Thymus (tissue), 11 donors: ENCODE results near the gene PLD3. TPM values are rescaled to one million over a fixed set of nuclear protein-coding genes. Genes with fewer than 3 reads are reported as not detected.

Experiments used
- DNase-seq, 9 donors: peaks; one replicate each; pipeline ENCODE4 v3.0.0-alpha.2; 2013; ENCODE audit warnings: low spot score in 9 of 9, low read depth in 6 of 9, missing footprints in 1 of 9
- H3K27ac ChIP-seq, 2 donors: one replicate each; pipeline ENCODE4 v1.5.1; 2013; ENCODE audit warnings: control low read depth in 1 of 2, low read depth in 1 of 2, low read length in 1 of 2, mild to moderate bottlenecking in 1 of 2, moderate library complexity in 1 of 2
- H3K27me3 ChIP-seq, 2 donors: one replicate each; pipeline ENCODE4 v1.5.1; 2013; ENCODE audit warnings: low read length in 1 of 2; ENCODE audit not compliant: control insufficient read depth in 2 of 2, insufficient read depth in 1 of 2
- H3K36me3 ChIP-seq, 2 donors: one replicate each; pipeline ENCODE4 v1.5.1; 2013; ENCODE audit warnings: low read length in 1 of 2, mild to moderate bottlenecking in 1 of 2, moderate library complexity in 1 of 2; ENCODE audit not compliant: control insufficient read depth in 2 of 2, insufficient read depth in 2 of 2
- H3K4me1 ChIP-seq, 2 donors: one replicate each; pipeline ENCODE4 v1.5.1; 2013; ENCODE audit warnings: low read length in 2 of 2; ENCODE audit not compliant: control insufficient read depth in 2 of 2, insufficient read depth in 2 of 2
- H3K4me3 ChIP-seq, 2 donors: one replicate each; pipeline ENCODE4 v1.5.1; 2013; ENCODE audit warnings: low read length in 2 of 2, control low read depth in 1 of 2, mild to moderate bottlenecking in 1 of 2
- H3K9me3 ChIP-seq, 2 donors: one replicate each; pipeline ENCODE4 v1.5.1; 2013; ENCODE audit warnings: low read length in 1 of 2, mild to moderate bottlenecking in 1 of 2; ENCODE audit not compliant: control insufficient read depth in 2 of 2, insufficient read depth in 1 of 2
- WGBS: extraction: QIAGEN DNeasy Blood & Tissue Kit; methylation state at CpG from one replicate; pipeline ENCODE4 v1.1.7; 2013; 5-methylcytosine and 5-hydroxymethylcytosine counted together
- polyA plus RNA-seq: library from polyadenylated mRNA; stranded (reverse); fragments of 200-250 nt; gene quantifications from one replicate; pipeline ENCODE4 v1.2.3, GENCODE V29; 2013
- total RNA-seq: library from RNA; stranded (reverse); fragments of 120-200 nt; gene quantifications from one replicate; pipeline ENCODE4 v1.2.4, GENCODE V29; 2013
- donor health status: healthy.

Gene PLD3
- total and polyA plus RNA-seq, 2 donors: 70.3 to 108 TPM

DNA sequence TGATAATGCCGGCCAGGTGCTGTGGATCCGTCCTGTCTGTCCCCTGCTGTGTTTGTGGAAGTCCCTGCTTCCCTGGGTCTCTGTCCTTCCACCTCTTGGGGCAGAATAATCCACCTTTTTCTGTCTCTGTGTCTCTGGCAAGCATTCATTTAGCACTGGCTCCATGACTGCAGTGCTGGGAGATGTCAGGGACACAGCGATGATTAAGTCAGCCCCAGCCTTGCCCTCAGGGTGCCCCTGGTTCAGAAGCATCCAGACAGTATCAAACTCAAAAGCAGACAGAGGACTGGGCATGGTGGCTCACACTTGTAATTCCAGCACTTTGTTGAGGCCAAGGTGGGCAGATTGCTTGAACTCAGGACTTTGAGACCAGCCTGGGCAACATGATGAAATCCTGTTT lies 40.0 kb downstream of the PLD3 start:
- 94% methylated on average over 3 of the region's 3 CpGs for WGBS
- DNase-seq: no peak

GRCh38 chr19:40389404-40390083 lies 41.0 kb downstream of the PLD3 start:
- no peaks in the 10 kb centered on the region for H3K9me3 ChIP-seq
- H3K27ac ChIP-seq: no peak overlapping the region
- H3K36me3 ChIP-seq: no peaks in the 10 kb centered on the region
- 97% methylated on average over 33 of the region's 33 CpGs for WGBS
- no peak for DNase-seq
- no peaks in the 10 kb centered on the region for H3K27me3 ChIP-seq
- H3K4me1 ChIP-seq: no peaks in the 10 kb centered on the region
- H3K4me3 ChIP-seq: no peak overlapping the region

More for the DNA sequence above, 40.0 kb downstream of the PLD3 start:
- H3K4me1 ChIP-seq: no peaks in the 10 kb centered on the region
- no peak overlapping the region for H3K4me3 ChIP-seq
- peaks cover 0 to 2% of the 10 kb centered on the region in 2 donors for H3K27me3 ChIP-seq
- no peaks in the 10 kb centered on the region for H3K36me3 ChIP-seq
- no peak overlapping the region for H3K27ac ChIP-seq
- no peaks in the 10 kb centered on the region for H3K9me3 ChIP-seq

DNA sequence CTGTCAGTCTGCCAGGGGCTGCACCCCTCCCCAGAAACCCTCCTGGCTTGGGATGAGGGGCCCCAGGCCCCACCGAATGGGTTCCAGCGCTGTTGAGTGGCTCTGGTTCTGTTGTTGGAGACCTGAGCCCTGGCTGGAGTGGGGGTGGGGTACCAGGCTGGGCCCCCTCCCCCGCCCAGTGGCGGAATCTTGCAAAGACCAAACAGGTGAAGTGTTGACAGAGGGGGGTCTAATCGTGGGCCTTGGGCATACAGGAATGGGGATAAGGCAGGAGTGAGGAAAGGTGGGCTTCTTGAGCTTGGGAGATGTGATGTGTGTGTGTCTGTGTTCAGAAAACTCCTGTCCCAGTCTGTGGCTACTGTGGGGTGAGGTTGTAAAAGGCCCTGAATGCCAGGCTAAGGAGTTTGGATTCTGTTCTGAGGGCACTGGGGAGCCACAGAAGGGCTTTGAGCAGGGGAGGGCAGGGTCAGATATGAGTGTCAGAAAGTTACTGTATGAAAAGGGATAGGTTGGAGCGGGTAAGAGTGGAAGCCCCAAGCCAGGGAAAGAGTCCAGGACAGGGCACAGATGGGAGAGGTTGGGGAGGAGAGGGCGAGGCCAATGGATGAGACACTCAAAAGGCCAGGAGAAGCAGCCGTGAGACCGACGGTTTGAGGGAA lies 41.7 kb downstream of the PLD3 start, which contains the start of gene HIPK4:
Gene HIPK4 (minus strand): TSS at position 98 of the 659 bp plus-strand sequence. CDS start 279 bp downstream, outside the sequence.
- H3K9me3 ChIP-seq: no peaks in the 10 kb centered on the region
- H3K36me3 ChIP-seq: no peaks in the 10 kb centered on the region
- no peak for DNase-seq
- no peak within 1 kb of the TSS for H3K4me3 ChIP-seq
- H3K4me1 ChIP-seq: no peaks in the 10 kb centered on the region
- H3K27ac ChIP-seq: no peak within 1 kb of the TSS
- 95% methylated on average over 10 of the region's 10 CpGs for WGBS
- H3K27me3 ChIP-seq: no peaks in the 10 kb centered on the region

GRCh38 chr19:40392123-40392522 lies 43.6 kb downstream of the PLD3 start:
- no peaks in the 10 kb centered on the region for H3K4me1 ChIP-seq
- no peak for DNase-seq
- H3K36me3 ChIP-seq: no peaks in the 10 kb centered on the region
- peaks cover 0 to 2% of the 10 kb centered on the region in 2 donors for H3K27me3 ChIP-seq
- H3K9me3 ChIP-seq: no peaks in the 10 kb centered on the region
- WGBS: 92% methylated on average over 8 of the region's 8 CpGs
- H3K4me3 ChIP-seq: no peak overlapping the region
- H3K27ac ChIP-seq: no peak overlapping the region

DNA sequence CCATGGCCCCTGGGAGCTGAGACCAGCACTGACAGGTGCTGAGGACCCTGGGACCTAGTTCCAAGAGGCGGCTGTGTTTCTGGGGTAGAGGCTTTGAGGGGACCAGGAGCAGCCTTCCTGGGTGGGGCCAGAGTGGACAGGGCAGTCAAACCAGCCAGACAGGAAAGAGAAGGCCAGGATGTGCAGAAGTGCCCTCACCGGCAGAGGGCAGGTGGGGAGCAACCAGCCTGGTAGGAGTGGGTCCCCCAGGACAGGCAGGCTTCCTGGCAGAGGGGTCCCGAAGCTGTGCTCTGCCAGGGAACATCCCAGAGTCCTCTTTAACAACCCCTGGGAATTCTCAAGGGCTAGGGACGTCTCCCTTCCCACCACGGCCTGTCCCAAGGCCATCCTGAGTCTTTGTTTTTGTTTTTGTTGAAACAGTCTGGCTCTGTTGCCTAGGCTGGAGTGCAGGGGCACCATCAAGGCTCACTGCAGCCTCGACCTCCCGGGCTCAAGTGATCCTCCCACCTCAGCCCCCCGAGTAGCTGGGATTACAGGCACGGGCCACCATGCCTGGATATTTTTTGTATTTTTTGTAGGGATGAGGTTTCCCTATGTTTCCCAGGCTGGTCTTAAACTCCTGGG lies 44.5 kb downstream of the PLD3 start:
- no peaks in the 10 kb centered on the region for H3K4me1 ChIP-seq
- 89% methylated on average over 9 of the region's 9 CpGs for WGBS
- no peaks in the 10 kb centered on the region for H3K9me3 ChIP-seq
- H3K27me3 ChIP-seq: peaks cover 0 to 4% of the 10 kb centered on the region in 2 donors
- DNase-seq: no peak
- H3K27ac ChIP-seq: no peak overlapping the region
- no peaks in the 10 kb centered on the region for H3K36me3 ChIP-seq
- H3K4me3 ChIP-seq: no peak overlapping the region

DNA sequence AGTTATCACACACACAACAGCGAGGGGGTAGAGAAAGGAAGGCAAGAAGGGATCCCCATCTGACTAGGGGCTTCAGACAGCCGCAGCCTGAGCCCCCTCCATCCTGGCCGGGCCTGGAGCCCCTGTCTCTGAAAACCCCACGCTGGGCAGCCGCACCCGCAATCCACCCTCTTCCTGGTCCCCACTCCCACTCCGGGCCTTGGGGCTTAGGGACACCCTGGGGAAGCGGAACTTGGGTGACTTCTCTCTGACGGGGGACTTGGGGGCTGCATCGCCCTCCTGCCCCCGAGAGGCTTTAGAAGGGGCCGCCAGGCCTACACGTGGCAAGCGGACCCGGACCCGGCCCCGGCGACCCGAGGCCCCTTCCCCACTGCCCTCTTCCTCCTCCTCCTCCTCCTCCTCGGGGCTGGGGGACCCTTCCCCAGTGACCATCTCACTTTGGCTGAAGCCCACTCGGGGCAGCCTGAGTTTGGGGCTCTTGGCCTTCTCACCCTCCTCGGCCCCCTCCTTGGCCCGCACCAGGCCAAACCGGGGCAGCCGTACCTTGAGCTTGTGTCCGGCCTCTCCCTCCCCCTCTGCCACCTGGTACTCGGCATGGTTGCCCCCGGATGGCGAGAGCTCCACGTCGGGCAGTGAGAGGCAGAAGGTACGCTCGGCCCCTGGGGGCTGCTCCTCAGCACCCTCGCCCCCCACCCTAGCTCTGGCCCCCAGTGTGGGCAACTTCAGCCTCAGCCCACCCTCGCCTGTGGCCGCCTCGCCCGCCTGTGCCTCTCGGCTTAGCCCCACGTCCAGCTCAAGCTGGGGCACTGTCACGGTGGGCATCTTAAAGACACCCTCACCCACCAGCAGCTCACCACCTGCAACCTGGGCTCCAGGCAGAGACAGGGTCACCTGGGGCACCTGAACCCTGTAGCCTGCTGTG lies 45.7 kb downstream of the PLD3 start:
- Histone ChIP-seq H3K36me3 (no peaks in the 10 kb centered on the region), H3K9me3 (no peaks in the 10 kb centered on the region), H3K4me3 (no peak overlapping the region), H3K27ac (no peak overlapping the region), H3K27me3 (peaks cover 3 to 14% of the 10 kb centered on the region in 2 donors), H3K4me1 (peaks cover 0 to 7% of the 10 kb centered on the region in 2 donors)
- 97% methylated on average over 41 of the region's 41 CpGs for WGBS
- no peak for DNase-seq

GRCh38 chr19:40394816-40395210 lies 46.3 kb downstream of the PLD3 start:
- no peak overlapping the region for H3K27ac ChIP-seq
- DNase-seq: no peak
- peaks cover 3 to 15% of the 10 kb centered on the region in 2 donors for H3K27me3 ChIP-seq
- H3K4me1 ChIP-seq: peaks cover 0 to 7% of the 10 kb centered on the region in 2 donors
- H3K36me3 ChIP-seq: no peaks in the 10 kb centered on the region
- 84% methylated on average over 13 of the region's 13 CpGs for WGBS
- no peak overlapping the region for H3K4me3 ChIP-seq
- H3K9me3 ChIP-seq: no peaks in the 10 kb centered on the region

DNA sequence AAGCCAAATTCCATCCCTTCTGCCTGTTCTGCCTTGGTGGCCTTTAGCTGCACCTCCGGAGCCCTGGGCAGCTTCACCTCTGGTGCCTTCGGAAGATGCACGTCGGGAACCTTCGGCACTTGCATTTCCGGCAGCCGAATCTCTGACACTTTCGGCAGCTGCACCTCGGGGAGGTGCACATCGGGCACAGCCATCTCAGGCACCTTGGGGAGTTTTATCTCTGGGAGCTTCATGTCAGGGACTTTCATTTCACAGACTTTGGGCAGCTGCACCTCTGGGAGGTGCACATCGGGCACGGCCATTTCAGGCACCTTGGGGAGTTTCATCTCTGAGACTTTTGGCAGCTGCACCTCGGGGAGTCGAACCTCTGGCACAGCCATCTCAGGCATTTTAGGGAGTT lies 47.5 kb downstream of the PLD3 start:
- no peak overlapping the region for H3K4me3 ChIP-seq
- no peak for DNase-seq
- 96% methylated on average over 14 of the region's 14 CpGs for WGBS
- peaks cover 3 to 15% of the 10 kb centered on the region in 2 donors for H3K27me3 ChIP-seq
- H3K36me3 ChIP-seq: no peaks in the 10 kb centered on the region
- H3K27ac ChIP-seq: no peak overlapping the region
- H3K4me1 ChIP-seq: peaks cover 0 to 7% of the 10 kb centered on the region in 2 donors
- H3K9me3 ChIP-seq: no peaks in the 10 kb centered on the region
